ENCODE results near the gene C10orf105.
A peak's percentile ranks its signal among the peaks of the same experiment; 100 is the strongest.

The C10orf105 gene

GRCh38 chr10:71695502-71696476 lies 23.8 kb downstream of the C10orf105 start:
- Mint-ChIP-seq H3K36me3 (ENCODE audit: low read depth) (no peaks in the 10 kb centered on the region), H3K4me1 (ENCODE audit: low read depth) (peaks cover 36% of the 10 kb centered on the region), H3K9me3 (no peaks in the 10 kb centered on the region), H3K4me3 (no peak overlapping the region), H3K27me3 (ENCODE audit: low read depth) (no peaks in the 10 kb centered on the region), H3K27ac (no peak overlapping the region)

GRCh38 chr10:71694567-71694968 lies 25.0 kb downstream of the C10orf105 start:
- Mint-ChIP-seq H3K36me3 (ENCODE audit: low read depth) (no peaks in the 10 kb centered on the region), H3K27me3 (ENCODE audit: low read depth) (no peaks in the 10 kb centered on the region), H3K4me3 (peak overlapping the region; percentile 40), H3K9me3 (no peaks in the 10 kb centered on the region), H3K4me1 (ENCODE audit: low read depth) (peaks cover 36% of the 10 kb centered on the region), H3K27ac (peak overlapping the region; percentile 50)

- Mint-ChIP-seq H3K4me1 (ENCODE audit: low read depth) (peaks cover 32% of the 10 kb centered on the region), H3K9me3 (no peaks in the 10 kb centered on the region), H3K27ac (no peak overlapping the region), H3K4me3 (peak overlapping the region; percentile 40), H3K36me3 (ENCODE audit: low read depth) (no peaks in the 10 kb centered on the region), H3K27me3 (ENCODE audit: low read depth) (no peaks in the 10 kb centered on the region)
Measured at GRCh38 chr10:71694039-71694501, 25.5 kb downstream of the C10orf105 start.

- H3K4me3 Mint-ChIP-seq: no peak overlapping the region
- no peaks in the 10 kb centered on the region for H3K27me3 Mint-ChIP-seq (ENCODE audit: low read depth)
- H3K4me1 Mint-ChIP-seq (ENCODE audit: low read depth): peaks cover 25% of the 10 kb centered on the region
Measured at GRCh38 chr10:71693377-71693776, 26.2 kb downstream of the C10orf105 start.

GRCh38 chr10:71692598-71693306 lies 26.8 kb downstream of the C10orf105 start:
- H3K27ac Mint-ChIP-seq: no peak overlapping the region
- H3K27me3 Mint-ChIP-seq (ENCODE audit: low read depth): no peaks in the 10 kb centered on the region
- no peak overlapping the region for H3K4me3 Mint-ChIP-seq
- peaks cover 23% of the 10 kb centered on the region for H3K4me1 Mint-ChIP-seq (ENCODE audit: low read depth)
- H3K36me3 Mint-ChIP-seq (ENCODE audit: low read depth): peaks cover 3% of the 10 kb centered on the region
- H3K9me3 Mint-ChIP-seq: peaks cover 6% of the 10 kb centered on the region

More at GRCh38 chr10:71693377-71693776, 26.2 kb downstream of the C10orf105 start:
- no peaks in the 10 kb centered on the region for H3K36me3 Mint-ChIP-seq (ENCODE audit: low read depth)
- H3K27ac Mint-ChIP-seq: no peak overlapping the region
- no peaks in the 10 kb centered on the region for H3K9me3 Mint-ChIP-seq

- peaks cover 6% of the 10 kb centered on the region for H3K9me3 Mint-ChIP-seq
- H3K27me3 Mint-ChIP-seq (ENCODE audit: low read depth): no peaks in the 10 kb centered on the region
- no peak overlapping the region for H3K27ac Mint-ChIP-seq
- peaks cover 13% of the 10 kb centered on the region for H3K4me1 Mint-ChIP-seq (ENCODE audit: low read depth)
- no peak overlapping the region for H3K4me3 Mint-ChIP-seq
- H3K36me3 Mint-ChIP-seq (ENCODE audit: low read depth): peaks cover 3% of the 10 kb centered on the region
Measured at GRCh38 chr10:71691405-71691804, 28.2 kb downstream of the C10orf105 start.

- Mint-ChIP-seq H3K4me1 (ENCODE audit: low read depth) (peaks cover 12% of the 10 kb centered on the region), H3K36me3 (ENCODE audit: low read depth) (peaks cover 3% of the 10 kb centered on the region), H3K27me3 (ENCODE audit: low read depth) (no peaks in the 10 kb centered on the region), H3K27ac (no peak overlapping the region), H3K9me3 (peaks cover 6% of the 10 kb centered on the region), H3K4me3 (no peak overlapping the region)
Measured at GRCh38 chr10:71690094-71690720, 29.4 kb downstream of the C10orf105 start.

GRCh38 chr10:71688256-71688655 lies 31.3 kb downstream of the C10orf105 start:
- Mint-ChIP-seq H3K9me3 (peaks cover 6% of the 10 kb centered on the region), H3K27ac (peak overlapping the region; percentile 76), H3K4me1 (ENCODE audit: low read depth) (peaks cover 6% of the 10 kb centered on the region), H3K4me3 (no peak overlapping the region), H3K27me3 (ENCODE audit: low read depth) (no peaks in the 10 kb centered on the region), H3K36me3 (ENCODE audit: low read depth) (peaks cover 3% of the 10 kb centered on the region)

GRCh38 chr10:71687480-71687879 lies 32.1 kb downstream of the C10orf105 start:
- Mint-ChIP-seq H3K36me3 (ENCODE audit: low read depth) (peaks cover 3% of the 10 kb centered on the region), H3K4me1 (ENCODE audit: low read depth) (peaks cover 6% of the 10 kb centered on the region), H3K27ac (no peak overlapping the region), H3K9me3 (peaks cover 6% of the 10 kb centered on the region), H3K27me3 (ENCODE audit: low read depth) (no peaks in the 10 kb centered on the region), H3K4me3 (no peak overlapping the region)

GRCh38 chr10:71687077-71687476 lies 32.5 kb downstream of the C10orf105 start:
- peaks cover 6% of the 10 kb centered on the region for H3K9me3 Mint-ChIP-seq
- no peak overlapping the region for H3K27ac Mint-ChIP-seq
- H3K27me3 Mint-ChIP-seq (ENCODE audit: low read depth): no peaks in the 10 kb centered on the region
- H3K4me1 Mint-ChIP-seq (ENCODE audit: low read depth): peaks cover 6% of the 10 kb centered on the region
- H3K4me3 Mint-ChIP-seq: no peak overlapping the region
- H3K36me3 Mint-ChIP-seq (ENCODE audit: low read depth): peaks cover 3% of the 10 kb centered on the region

- peaks cover 3% of the 10 kb centered on the region for H3K36me3 Mint-ChIP-seq (ENCODE audit: low read depth)
- H3K4me3 Mint-ChIP-seq: no peak overlapping the region
- H3K27ac Mint-ChIP-seq: no peak overlapping the region
- H3K27me3 Mint-ChIP-seq (ENCODE audit: low read depth): peaks cover 5% of the 10 kb centered on the region
- peaks cover 6% of the 10 kb centered on the region for H3K9me3 Mint-ChIP-seq
- H3K4me1 Mint-ChIP-seq (ENCODE audit: low read depth): peaks cover 6% of the 10 kb centered on the region
Measured at GRCh38 chr10:71685554-71686232, 33.9 kb downstream of the C10orf105 start.

- Mint-ChIP-seq H3K4me3 (no peak overlapping the region), H3K27me3 (ENCODE audit: low read depth) (peaks cover 8% of the 10 kb centered on the region), H3K27ac (no peak overlapping the region), H3K9me3 (peaks cover 6% of the 10 kb centered on the region), H3K36me3 (ENCODE audit: low read depth) (peaks cover 3% of the 10 kb centered on the region), H3K4me1 (ENCODE audit: low read depth) (peaks cover 6% of the 10 kb centered on the region)
Measured at GRCh38 chr10:71684356-71685173, 35.0 kb downstream of the C10orf105 start.

GRCh38 chr10:71683301-71683700 lies 36.3 kb downstream of the C10orf105 start:
- Mint-ChIP-seq H3K27ac (no peak overlapping the region), H3K4me1 (ENCODE audit: low read depth) (peaks cover 6% of the 10 kb centered on the region), H3K36me3 (ENCODE audit: low read depth) (peaks cover 3% of the 10 kb centered on the region), H3K4me3 (no peak overlapping the region), H3K9me3 (peaks cover 5% of the 10 kb centered on the region), H3K27me3 (ENCODE audit: low read depth) (peaks cover 8% of the 10 kb centered on the region)
